Hepatocyte (in vitro differentiated cells): ENCODE results near the gene EPHB2.

ENCODE experiments used
- CTCF ChIP-seq: fragments of 200-600 bp; sonication (generic); IDR thresholded peaks from 2 replicates; pipeline ENCODE4 v1.5.1; 2016; ENCODE audit warnings: antibody characterized with exemption, mild to moderate bottlenecking; ENCODE audit not compliant: poor library complexity
- EZH2 ChIP-seq: fragments of 200-600 bp; sonication (generic); IDR thresholded peaks from 2 replicates; pipeline ENCODE4 v1.6.1; 2016; ENCODE audit warnings: antibody characterized with exemption, mild to moderate bottlenecking, borderline replicate concordance

GRCh38 chr1:22680726-22681125, 29.9 kb upstream of the EPHB2 start:
- no peak for TF ChIP-seq CTCF
- TF ChIP-seq EZH2: no peak
